ENCODE measurements around the gene OLFM1.

The OLFM1 gene

DNA sequence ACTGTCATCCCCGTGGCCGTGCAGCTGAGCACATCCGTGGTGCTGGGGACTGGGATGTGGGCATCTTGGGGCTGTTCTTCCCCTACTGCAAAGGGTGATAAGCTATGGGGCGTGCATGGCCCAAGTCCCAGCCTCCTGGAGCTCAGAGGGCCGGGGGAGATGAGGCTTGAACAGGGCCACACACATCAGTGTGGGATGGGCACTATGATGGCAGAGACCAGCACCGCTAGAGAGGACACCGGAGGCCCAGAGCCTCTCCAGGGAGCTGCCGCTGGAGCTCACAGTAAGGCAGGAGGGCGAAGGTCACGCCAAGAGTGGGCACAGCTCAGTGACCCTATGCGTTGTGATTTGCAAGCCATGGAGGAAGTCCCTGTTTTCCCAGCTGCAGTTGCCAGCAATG, 63.5 kb downstream of the OLFM1 start:
- Histone ChIP-seq H3K4me1 (no peaks in the 10 kb centered on the region), H3K27me3 (ENCODE audit: control insufficient read depth, insufficient read depth, low read length) (peaks cover 2% of the 10 kb centered on the region), H3K9me3 (ENCODE audit: control insufficient read depth, low read length) (no peaks in the 10 kb centered on the region), H3K27ac (no peak overlapping the region), H3K79me2 (no peaks in the 10 kb centered on the region), H3K9ac (no peak overlapping the region), H3K4me3 (ENCODE audit: low read depth, low read length) (no peak overlapping the region), H3K4me2 (ENCODE audit: low read length) (no peak overlapping the region), H3K36me3 (ENCODE audit: control insufficient read depth, insufficient read depth, low read length) (no peaks in the 10 kb centered on the region), H2AFZ (no peak overlapping the region)
- TF ChIP-seq, protein P1, sequence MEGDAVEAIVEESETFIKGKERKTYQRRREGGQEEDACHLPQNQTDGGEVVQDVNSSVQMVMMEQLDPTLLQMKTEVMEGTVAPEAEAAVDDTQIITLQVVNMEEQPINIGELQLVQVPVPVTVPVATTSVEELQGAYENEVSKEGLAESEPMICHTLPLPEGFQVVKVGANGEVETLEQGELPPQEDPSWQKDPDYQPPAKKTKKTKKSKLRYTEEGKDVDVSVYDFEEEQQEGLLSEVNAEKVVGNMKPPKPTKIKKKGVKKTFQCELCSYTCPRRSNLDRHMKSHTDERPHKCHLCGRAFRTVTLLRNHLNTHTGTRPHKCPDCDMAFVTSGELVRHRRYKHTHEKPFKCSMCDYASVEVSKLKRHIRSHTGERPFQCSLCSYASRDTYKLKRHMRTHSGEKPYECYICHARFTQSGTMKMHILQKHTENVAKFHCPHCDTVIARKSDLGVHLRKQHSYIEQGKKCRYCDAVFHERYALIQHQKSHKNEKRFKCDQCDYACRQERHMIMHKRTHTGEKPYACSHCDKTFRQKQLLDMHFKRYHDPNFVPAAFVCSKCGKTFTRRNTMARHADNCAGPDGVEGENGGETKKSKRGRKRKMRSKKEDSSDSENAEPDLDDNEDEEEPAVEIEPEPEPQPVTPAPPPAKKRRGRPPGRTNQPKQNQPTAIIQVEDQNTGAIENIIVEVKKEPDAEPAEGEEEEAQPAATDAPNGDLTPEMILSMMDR (IDR thresholded peaks at IDR 0.05), result no peak

DNA sequence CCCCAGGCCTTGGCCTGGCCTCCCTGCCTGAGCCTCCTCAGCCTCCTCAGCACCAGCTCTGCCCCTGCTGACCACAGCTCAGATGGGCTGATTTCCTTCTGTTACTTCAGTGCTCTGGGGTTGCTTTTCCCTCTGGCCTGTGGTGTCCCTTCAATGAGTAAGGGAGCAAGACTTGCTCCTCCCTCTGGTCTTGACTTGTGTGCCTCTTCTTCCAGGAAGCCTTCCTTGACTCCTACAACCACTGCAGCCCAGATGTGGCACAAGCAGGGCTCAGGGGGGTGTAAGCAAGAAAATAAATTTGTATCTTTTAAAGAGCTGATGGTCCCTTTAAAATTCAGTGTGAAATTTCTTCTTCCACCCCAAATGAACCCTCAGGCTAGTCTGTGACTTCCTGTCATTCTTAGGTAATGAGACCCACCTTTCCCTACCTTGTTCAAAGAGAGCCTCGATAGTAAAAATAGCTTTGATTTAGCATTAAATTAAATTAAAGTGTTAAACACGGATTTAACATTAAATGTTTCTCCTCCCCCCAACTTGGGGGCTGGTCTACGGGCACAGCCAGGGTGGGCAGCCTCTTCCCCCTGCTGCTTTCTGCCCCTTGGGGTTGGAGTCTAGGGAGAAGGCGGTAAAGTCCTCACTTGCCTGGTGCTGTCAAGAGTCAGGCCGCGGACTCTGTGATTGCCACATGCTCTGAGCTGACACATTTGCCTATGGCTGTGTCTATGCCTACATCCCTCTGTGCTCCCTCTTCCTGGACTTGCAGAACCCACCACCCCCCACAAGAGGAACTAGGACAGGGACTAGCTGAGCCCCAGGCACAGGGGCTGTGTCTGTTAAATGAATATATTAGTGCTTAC, 64.5 kb downstream of the OLFM1 start:
- no peak overlapping the region for H3K27ac ChIP-seq
- H3K36me3 ChIP-seq (ENCODE audit: control insufficient read depth, insufficient read depth, low read length), result no peaks in the 10 kb centered on the region

DNA sequence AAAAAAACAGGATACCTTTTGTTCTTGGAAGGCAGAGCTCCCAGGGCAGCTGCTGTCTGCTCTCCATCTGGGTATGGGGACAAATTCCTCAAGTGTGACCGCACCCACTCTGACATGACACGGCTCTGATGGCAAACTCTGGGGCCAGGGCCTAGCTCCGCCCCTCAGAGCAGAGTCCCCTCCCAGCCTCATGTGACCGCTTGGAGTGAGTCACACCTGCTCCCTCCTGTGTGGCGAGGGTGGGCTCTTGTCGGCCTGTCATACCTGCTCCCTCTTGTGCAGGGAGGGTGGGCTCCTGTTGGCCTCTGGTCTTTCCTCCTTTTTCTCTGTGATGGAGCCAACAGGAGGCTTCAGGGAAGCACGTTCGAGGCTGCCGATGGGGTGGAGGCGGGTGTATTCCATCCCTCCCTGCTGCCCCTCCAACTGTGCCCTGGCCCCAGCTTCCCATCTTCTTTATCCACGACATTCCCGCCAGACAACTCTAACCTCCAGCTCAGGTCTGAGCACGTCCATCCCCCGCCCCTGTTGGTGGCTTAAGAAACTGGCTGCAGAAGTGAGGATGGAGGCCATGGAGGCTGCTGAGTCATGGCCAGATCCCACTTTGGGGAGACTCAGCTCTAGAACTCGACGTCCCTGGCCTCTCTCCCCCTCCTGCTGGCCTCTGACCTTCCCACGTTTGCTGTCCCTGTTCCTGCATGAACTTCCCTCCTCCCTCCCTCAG, 65.3 kb downstream of the OLFM1 start:
- TF ChIP-seq, protein P1 (IDR thresholded peaks at IDR 0.05), result no peak

More for the DNA sequence above, 64.5 kb downstream of the OLFM1 start:
- H3K79me2 ChIP-seq, result no peaks in the 10 kb centered on the region
- H2AFZ ChIP-seq, result no peak overlapping the region
- H3K9ac ChIP-seq, result no peak overlapping the region
- H3K9me3 ChIP-seq (ENCODE audit: control insufficient read depth, low read length), result no peaks in the 10 kb centered on the region
- H3K4me1 ChIP-seq, result no peaks in the 10 kb centered on the region
- TF ChIP-seq, protein P1 (IDR thresholded peaks at IDR 0.05), result no peak
- H3K4me2 ChIP-seq (ENCODE audit: low read length), result no peak overlapping the region
- H3K4me3 ChIP-seq (ENCODE audit: low read depth, low read length), result no peak overlapping the region
- H3K27me3 ChIP-seq (ENCODE audit: control insufficient read depth, insufficient read depth, low read length), result peaks cover 2% of the 10 kb centered on the region

DNA sequence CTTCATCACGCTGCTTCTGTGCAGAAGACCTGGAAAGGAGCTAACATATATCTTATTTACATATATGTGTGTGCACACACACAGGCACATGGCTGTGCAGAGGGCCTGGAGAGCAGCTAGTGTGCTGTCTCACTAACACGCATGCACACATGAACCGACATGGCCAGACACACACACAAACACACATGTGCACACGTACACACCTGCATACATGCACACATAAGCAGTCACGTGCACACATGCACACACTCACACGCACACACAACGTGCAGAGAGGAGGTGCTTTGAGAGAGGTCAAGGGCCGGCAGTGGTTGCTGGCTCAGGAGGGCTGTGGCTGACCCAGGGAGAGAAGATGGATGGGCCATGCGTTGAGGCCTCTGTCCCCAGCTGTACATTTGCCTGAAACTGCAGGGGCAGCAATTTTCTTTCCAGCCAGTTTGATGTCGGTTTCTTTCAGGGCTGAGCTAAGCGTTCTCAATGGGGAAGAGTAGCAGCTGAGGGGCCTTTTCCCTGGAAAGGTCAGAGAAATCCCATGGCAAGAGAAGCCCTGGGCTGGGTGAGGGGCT, 66.7 kb downstream of the OLFM1 start:
- no peak overlapping the region for H3K27ac ChIP-seq
- no peak overlapping the region for H2AFZ ChIP-seq
- TF ChIP-seq, protein P1 (IDR thresholded peaks at IDR 0.05), result no peak
- no peaks in the 10 kb centered on the region for H3K79me2 ChIP-seq
- H3K4me1 ChIP-seq, result no peaks in the 10 kb centered on the region
- H3K4me2 ChIP-seq (ENCODE audit: low read length), result no peak overlapping the region
- peaks cover 2% of the 10 kb centered on the region for H3K27me3 ChIP-seq (ENCODE audit: control insufficient read depth, insufficient read depth, low read length)
- no peak overlapping the region for H3K4me3 ChIP-seq (ENCODE audit: low read depth, low read length)
- no peaks in the 10 kb centered on the region for H3K36me3 ChIP-seq (ENCODE audit: control insufficient read depth, insufficient read depth, low read length)
- no peaks in the 10 kb centered on the region for H3K9me3 ChIP-seq (ENCODE audit: control insufficient read depth, low read length)
- no peak overlapping the region for H3K9ac ChIP-seq

More for the DNA sequence above, 65.3 kb downstream of the OLFM1 start:
- no peak overlapping the region for H3K9ac ChIP-seq
- H3K79me2 ChIP-seq, result no peaks in the 10 kb centered on the region
- no peak overlapping the region for H3K4me3 ChIP-seq (ENCODE audit: low read depth, low read length)
- H3K27me3 ChIP-seq (ENCODE audit: control insufficient read depth, insufficient read depth, low read length), result peaks cover 2% of the 10 kb centered on the region
- no peaks in the 10 kb centered on the region for H3K9me3 ChIP-seq (ENCODE audit: control insufficient read depth, low read length)
- H3K4me1 ChIP-seq, result no peaks in the 10 kb centered on the region
- H3K27ac ChIP-seq, result no peak overlapping the region
- H3K36me3 ChIP-seq (ENCODE audit: control insufficient read depth, insufficient read depth, low read length), result no peaks in the 10 kb centered on the region
- H3K4me2 ChIP-seq (ENCODE audit: low read length), result no peak overlapping the region
- no peak overlapping the region for H2AFZ ChIP-seq
